GM19025 (cell line): Measurements from ENCODE around the gene PRDM2.

Experiments used
- ATAC-seq: cut with Tn5 transposase; IDR thresholded peaks from one replicate; pipeline ENCODE4 v1.9.1; 2021; ENCODE audit warnings: mild to moderate bottlenecking, low read depth, moderate library complexity; ENCODE audit not compliant: unreplicated experiment

The PRDM2 gene

DNA sequence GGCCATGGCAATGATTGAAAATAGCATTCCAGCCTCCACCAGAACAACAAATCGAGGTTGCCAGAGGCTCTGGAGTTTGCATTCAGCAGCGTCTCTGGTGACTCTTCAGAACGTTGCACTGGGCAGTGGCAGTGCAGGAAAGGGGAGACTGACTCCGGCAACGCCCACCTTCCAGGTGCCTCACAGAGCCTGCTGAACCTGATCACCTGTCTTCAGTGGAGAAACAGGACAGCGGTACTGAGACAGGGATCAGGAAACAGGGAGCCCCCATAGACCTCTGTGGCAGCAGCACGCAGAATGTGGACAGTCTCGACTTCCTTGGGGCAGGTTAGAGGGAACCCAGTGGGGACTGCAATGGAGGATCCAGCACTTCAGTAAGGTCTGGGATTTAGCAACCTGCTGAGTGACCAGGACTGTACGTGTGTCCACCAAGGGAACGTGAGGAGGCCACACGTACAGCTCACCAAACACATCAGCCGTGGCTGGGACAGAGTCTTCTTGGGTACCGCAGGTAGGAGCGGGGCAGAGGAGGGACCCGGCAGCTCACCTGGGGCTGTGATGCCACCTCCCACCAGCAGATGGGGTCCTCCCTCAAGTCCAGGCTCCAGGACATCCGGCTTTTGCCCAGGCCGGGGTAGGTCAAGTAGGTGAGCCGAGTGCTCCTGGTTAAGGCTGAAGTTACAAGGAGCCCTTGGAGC is 128.6 kb downstream of the PRDM2 start:
- ATAC-seq, result no peak

DNA sequence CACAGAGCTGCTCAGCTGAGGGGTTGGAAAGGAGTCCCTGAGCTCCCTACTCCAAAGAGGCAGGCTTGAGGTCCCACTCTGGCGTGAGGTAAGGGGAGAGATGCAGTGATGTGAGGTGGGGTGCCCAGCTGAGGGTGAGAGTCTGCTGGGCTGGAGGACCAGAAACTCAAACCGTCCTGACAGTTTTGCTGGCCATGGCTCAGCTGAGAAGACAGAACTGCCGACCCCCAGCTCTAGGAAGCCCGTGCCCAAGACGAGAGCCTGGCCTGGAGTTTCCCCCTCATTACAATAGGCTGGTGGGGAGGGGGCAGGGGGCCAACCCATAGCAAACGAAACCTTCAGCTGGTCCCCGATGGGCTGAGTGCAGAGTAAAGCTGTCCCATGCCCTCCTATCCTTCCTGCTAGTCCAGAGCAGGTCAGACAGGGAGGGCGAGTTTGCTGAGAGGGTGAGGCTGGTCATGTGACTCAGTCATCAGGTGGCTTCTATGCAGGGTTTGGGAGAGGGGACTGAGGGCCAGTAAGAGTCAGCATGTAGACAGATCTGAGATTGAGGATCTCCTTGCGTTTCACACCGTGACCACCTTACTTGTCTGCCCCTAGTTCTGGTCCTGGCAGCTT is 129.3 kb downstream of the PRDM2 start:
- ATAC-seq, result no peak

DNA sequence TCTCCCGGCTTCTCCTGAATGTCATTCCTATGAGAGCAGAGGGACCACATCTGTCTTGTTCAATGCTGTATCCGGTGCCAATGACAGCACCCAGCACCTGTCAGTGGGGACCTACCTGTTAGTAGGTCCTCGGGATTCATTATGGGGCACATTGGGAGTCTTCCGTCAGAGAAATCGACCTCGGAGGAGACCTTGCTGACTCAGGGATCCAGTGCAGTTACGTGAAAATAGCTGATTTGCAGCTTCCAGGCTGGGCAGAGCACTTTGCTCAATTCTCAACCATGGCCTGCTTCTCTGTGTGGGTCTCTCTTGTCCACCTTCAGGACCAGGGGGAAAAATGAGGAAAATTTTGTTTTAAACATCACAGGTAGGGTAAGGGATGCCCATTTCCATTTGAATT is 130.2 kb downstream of the PRDM2 start:
- no peak for ATAC-seq

DNA sequence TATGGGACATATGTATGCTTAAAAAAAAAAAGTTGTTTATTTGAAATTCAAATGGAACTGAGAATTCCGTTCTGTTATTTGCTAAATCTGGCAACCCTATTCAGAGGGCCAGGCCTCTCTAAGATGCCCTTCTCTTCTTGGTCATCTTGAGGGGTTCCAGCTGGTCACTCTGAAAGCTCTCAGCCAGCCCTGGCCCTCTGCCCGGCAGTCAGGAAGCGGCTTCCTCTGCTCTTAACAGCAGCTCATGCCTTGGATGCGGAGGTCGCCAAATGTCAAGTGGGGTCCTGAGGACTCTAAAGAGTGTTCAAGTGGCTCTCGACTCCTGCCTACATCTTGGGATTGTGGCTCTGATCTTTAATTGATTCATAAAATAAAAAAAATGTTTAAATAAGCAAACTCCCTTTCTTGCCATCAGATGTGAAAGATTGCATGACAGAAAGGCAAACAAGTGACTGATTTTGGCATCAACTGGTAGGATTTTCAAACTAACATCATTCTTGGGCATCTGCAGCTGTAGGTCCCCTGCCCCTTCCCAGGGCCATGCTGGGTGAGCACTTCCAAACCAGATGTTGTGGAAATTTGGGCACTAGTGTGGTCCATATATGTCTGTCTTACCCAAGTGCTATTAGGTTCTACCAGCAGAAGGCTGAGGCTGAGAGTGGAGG is 130.8 kb downstream of the PRDM2 start:
- ATAC-seq, result no peak

DNA sequence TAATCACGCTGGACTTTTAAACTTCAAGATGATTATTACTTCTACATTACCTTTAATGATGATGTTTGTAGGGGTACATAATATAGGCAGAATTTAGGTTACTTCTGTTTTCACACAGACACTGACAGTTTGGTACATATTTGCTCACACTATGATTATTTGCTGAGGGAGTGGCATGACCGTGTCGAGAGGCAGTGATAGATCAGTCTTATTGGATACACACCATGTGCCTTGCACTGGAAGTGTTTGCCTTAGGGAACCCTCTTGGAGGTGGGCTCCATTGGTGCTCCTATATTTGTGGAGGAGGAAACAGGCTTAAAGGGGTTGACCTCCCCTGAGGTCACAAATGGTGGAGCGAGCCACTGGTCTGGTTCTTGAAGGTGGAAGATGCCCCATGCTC is 132.1 kb downstream of the PRDM2 start:
- no peak for ATAC-seq

DNA sequence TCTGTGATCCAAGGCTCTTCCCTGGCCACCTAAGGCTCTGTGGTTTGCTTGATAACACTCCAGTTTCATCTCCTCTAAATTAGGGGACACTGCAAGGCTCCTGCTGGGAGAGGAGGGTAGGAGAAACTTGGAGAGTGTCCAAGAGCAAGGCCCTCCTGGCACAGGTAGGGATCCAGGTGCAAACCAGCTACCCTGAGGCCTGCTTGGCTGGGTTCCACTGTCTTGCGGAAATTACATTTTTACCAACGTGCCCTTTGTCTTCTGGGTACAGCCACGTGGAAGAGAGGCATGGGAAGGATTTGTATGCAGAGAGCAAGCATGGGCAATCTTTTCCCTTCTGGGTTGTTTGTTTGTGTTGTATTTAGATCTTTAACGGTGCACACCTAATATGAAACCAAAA is 132.5 kb downstream of the PRDM2 start:
- ATAC-seq, result no peak

DNA sequence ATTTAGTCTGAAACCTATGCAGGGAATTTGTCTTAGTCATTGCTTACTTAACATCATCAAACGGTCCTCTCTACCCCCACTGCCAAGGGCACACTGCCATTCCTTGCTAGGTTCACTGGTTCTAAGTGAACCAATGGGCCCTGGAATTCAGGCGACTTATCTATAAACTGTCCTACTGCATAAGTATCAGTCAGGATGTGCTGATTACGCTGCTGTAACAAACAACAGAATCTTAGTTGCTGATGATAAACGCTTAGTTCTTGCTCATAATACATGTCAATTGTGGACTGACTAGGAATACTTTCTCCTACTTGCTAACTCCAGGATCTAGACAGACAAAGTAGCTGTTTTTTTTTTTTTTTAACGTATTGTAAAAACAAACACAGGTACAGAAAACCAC is 136.1 kb downstream of the PRDM2 start:
- no peak for ATAC-seq

DNA sequence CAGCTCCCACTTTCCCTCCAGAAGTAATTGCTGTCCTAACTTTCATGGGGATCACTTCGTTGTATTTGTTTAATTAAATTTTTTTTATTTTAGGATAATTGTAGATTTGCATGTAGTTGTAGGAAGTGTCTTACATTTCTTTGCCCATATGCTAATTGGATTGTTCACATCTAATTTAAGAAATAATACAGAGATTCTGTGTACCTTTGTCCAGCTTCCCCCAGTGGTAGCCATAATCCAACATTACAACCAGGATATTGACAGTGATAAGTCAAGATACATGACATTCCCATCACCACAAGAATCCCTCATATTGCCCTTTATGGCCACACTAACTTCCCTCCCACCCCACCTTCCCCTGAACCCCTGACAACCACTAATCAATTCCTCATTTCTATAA is 136.6 kb downstream of the PRDM2 start:
- ATAC-seq, result no peak

DNA sequence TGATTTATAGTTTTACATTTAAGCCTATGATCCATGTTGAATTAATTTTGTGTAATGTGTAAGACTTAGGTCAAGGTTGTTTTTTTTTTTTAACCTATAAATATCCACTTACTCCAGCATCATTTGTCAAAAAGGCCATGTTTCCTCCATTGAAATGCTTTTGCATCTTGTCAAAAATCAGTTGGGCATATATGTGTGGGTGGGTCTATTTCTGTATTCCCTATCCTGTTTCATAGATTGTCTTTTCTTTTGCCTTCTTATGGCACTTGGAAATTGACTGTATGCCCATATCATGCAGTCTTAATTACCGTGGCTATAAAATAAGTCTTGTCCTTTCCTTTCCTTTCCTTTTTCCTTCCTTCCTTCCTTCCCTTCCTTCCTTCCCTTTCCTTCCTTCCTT is 138.2 kb downstream of the PRDM2 start:
- no peak for ATAC-seq

DNA sequence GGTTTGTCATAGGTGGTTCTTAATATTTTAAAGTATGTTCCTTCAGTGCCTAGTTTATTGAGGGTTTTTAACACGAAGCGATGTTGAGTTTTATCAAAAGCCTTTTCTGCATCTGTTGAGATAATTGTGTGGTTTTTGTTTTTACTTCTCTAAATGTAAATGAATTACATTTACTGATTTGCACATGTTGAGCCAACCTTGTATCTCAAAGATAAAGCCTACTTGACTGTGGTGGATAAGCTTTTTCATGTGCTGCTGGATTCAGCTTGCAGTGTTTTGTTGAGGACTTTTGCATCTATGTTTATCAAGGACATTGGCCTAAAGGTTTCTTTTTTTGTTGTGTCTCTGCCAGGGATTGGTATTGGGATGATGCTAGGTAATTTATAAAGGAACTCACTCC is 142.5 kb downstream of the PRDM2 start:
- no peak for ATAC-seq

DNA sequence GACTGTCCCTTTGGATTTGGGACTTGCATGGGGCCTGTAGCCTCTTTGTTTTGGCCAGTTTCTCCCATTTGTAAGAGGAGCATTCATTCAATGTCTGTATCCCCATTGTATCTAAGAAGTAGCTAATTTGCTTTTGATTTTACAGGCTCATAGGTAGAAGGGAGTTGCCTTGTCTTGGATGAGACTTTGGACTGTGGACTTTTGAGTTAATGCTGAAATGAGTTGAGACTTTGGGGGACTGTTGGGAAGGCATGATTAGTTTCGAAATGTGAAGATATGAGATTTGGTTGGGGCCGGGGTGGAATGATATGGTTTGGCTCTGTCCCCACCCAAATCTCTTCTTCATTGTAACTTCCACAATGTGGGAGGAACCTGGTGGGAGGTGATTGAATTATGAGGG is 151.7 kb downstream of the PRDM2 start:
- no peak for ATAC-seq

DNA sequence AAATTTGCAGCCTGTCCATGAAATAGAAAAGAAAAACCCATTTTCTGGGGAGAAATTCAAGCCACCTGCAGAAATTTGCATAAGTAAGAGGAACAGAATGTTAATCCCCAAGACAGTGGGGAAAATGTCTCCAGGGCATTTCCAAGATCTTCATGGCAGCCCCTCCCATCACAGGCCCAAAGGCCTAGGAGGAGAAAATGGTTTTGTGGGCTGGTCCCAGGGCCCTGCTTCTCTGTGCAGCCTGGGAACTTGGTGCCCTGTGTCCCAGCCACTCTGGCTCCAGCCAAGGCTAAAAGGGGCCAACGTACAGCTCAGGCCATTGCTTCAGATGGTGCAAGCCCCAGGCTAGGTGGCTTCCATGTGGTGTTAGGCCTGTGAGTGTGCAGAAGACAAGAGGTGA is 155.6 kb downstream of the PRDM2 start:
- ATAC-seq, result no peak

DNA sequence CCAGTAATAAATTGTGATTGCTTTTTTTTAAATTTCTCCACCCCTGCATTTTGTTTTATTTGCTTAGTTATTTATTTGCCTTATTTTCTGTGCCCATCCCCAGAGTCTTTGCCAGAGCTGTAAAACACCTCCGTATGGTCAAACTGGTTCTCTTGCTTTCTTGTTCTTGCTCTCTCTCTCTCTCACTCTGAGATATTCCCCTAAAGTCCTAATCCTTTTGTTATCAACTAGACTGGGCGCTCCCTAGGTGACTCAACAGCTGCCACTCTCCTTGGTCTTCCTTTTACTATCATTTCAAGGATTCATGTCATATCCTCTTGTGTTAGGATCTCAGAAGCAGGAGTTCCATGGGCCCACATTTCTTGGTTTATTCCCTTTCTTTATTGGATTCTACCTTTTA is 160.0 kb downstream of the PRDM2 start:
- no peak for ATAC-seq

DNA sequence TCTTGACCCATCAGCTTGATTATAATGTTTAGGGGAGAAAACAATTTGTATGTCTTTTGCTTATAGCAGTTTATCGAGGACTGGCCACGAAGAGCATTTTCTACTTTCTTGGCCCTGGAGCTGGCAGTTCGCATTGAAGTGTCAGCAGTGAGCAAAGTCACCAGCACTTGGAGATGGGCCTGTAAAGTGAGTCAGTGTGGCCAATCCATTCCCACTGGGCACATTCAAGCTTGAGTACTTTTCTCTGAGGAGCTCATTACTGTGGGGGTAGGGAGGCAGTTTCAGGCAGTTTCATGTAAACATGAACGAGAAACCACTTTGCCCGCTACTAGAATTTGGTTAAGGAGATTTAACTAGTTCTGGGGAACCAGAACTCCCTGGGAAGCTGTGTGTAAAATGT is 164.8 kb downstream of the PRDM2 start:
- no peak for ATAC-seq

DNA sequence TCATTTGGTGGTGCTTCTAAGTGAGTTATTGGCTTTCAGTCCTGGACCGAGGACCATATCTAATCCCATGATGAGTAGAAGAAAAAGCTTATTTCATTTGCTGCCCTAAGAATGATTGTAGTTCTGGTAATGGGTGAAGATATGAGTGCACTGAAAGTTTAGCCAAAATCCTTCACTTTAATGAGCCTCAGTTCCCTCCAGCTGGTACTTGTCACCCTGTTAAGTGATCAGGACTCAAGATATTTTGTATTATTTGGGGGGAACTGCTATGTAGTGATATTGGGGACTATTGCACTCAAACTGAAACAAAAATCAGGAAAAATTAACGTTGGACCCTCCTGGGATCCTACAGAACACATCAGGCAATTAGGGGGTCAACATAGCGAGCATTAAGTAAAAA is 165.9 kb downstream of the PRDM2 start:
- no peak for ATAC-seq

DNA sequence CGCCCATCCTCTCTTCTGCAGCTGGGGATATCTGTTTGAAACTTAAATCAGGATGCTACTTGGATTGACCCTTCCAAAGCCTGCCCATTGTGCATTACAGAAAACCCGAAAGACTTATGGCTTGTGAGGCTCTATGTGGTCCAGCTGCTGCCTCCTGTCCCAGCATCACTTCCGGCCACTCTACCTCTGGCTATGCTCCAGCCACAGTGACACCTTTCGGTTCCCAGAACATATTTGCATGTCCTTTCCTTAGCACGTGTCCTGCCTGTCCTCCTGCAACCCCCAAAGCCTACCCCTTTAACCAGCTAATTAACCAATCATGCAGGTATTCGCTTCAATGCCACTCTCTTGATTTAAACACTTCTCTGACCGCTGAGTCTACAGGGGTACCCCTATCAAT is 167.6 kb downstream of the PRDM2 start:
- no peak for ATAC-seq

DNA sequence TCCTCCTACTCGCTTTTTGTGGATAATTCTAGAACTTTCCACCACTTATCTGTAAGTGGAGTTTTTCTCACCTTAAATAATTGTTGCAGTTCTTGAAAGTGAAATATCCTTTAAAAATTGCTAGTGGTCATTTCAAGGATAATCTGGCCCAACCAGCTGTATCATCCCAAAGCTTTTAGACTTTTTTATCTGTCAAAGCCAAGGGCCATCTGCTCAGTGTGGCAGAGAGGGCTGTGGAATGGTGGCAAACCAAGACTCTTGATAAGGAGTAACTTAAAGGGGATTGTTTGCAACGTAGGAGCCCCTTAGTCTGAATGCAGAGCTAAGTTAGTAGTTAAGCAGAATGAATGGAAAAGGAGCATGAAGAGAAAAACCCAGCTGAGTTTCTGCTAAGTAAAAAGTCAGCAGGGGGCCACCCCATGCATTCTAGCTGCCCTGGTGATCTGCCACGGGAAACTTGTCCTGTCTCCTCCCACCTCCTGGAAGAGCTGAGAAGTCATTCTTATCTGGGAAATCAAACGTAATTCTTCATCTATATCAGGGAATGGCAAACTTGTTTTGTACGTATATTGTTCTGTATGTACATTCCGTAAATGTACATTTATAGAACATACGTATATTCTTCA is 169.3 kb downstream of the PRDM2 start:
- no peak for ATAC-seq

DNA sequence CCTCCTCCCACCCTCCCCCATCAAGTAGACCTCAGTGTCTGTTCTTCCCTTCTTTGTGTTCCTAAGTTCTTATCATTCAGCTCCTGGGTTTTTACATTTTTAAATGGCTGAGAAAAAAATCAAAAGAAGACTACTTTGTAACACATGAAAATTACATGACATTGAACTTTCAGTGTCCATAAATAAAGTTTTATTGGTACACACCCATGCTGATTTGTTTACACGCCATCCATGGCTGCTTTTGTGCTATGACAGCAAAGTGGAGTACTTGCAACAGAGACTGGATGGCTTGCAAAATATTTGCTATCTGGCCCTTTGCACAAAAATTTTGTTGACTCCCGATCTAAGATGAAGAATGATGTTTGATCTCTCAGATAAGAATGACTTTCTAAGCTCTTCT is 171.4 kb downstream of the PRDM2 start:
- no peak for ATAC-seq

DNA sequence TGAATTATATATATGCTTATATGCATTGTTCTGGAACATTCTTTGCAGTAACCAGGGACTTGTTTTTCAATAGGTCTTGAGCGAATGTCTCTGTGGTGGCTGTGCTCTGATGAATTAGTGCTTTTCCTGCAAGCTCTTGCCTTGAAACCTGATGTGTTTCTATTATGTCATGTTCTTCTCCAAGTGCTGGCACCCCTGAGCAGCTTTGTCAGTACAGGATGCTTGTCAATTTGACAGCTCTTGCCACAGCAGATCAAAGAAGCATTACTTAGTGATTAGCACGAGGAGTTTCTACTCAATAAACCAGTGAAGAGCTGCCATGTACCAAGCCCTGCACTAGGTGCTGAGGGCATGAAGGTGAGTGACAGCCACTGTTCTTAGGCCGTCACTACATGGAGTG is 171.9 kb downstream of the PRDM2 start:
- ATAC-seq, result no peak

DNA sequence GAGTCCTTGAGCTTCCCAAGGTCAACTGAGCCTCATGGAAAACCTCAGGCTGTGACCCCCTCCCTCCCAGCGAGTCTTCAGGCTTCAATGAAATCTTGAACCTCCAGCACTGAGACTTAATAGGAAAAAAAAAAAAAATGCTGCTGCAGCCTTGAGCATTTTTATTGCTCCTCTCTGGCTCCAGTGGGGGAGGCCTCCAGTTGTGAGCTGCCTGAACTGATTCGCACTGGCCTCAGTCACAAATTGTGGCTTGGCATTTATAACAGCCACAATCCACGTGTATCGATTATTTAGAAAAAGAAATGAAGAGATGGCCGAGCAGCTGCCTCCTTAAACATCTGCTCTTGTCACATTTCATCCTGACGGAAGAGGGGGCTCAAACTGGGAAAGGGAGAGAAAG is 173.0 kb downstream of the PRDM2 start:
- no peak for ATAC-seq
